ENCODE data around the gene OSBPL3. TPM values are rescaled to one million over a fixed set of nuclear protein-coding genes. Genes with fewer than 3 reads are reported as not detected.

The OSBPL3 gene
- total and polyA plus RNA-seq, 5 experiments from 2014 or later = 3.4 to 28.4 (median 5.3) TPM

- Mint-ChIP-seq H3K4me1 (peaks cover 7 to 19% (median 15%) of the 10 kb centered on the region in 4 donors), H3K27me3 (peaks cover 15 to 49% (median 38%) of the 10 kb centered on the region in 5 donors), H3K4me3 (no peak overlapping the region), H3K36me3 (no peaks in the 10 kb centered on the region), H3K9me3 (no peaks in the 10 kb centered on the region), H3K27ac (no peak overlapping the region)
- ATAC-seq = no peak
- POLR2A ChIA-PET = no interaction called here
- DNase-seq = no peak
Observed at GRCh38 chr7:24751484-24751883, 228.5 kb downstream of the OSBPL3 start.

DNA sequence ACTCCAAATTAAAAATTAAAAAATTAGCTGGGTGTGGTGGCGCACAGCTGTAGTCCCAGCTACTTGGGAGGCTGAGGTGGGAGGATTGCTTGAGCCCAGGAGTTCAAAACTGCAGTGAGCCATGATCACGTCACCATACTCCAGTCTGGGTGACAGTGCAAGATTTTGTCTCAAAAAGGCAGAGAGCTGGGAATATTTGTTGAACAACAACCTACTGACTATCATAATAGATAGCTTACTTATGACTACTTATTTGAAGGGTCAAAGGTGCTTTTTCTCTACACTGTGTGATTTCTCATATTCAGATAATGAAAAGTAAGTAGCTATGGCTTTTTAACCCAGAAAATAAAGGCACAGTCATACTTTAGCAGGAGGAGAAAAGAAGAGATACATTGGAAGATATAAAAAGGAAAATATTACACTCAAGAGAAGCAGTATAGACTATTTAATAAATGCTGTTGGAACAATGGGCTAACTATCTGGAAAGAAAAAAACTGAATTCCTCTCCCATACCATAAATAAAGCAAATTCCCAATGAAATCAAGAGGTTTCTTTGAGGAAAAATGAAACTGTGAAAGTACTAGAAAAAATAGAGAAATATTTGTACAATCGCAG, 229.4 kb downstream of the OSBPL3 start:
- POLR2A ChIA-PET = no interaction called here
- Mint-ChIP-seq H3K9me3 (no peaks in the 10 kb centered on the region), H3K4me3 (no peak overlapping the region), H3K27ac (no peak overlapping the region), H3K36me3 (no peaks in the 10 kb centered on the region), H3K4me1 (peaks cover 4 to 9% (median 6%) of the 10 kb centered on the region in 4 donors), H3K27me3 (peaks cover 10 to 41% (median 29%) of the 10 kb centered on the region in 5 donors)
- DNase-seq (no peak), ATAC-seq (no peak)

DNA sequence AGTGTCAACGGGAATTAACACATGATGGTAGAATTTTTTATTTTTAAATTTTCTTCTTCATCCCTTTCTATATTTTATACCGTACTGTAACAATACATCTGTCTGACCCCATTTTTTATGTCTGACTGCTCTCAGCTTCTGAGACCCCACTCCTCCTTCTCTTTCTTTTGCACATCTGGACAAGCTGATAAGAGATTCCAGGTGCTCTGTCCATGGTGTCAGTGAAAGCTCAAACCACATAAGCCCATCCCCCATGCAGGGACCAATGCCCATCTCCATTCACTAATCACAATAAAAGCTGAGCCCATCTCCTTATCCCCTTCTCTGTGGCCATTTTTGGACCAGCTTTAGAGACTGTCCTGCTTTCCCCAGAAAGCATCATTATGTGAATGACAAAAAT, 231.5 kb downstream of the OSBPL3 start:
- DNase-seq = no peak
- no peak overlapping the region for H3K4me3 Mint-ChIP-seq
- no peaks in the 10 kb centered on the region for H3K4me1 Mint-ChIP-seq
- peaks cover 9 to 36% (median 30%) of the 10 kb centered on the region in 5 donors for H3K27me3 Mint-ChIP-seq
- H3K9me3 Mint-ChIP-seq = no peaks in the 10 kb centered on the region
- POLR2A ChIA-PET = no interaction called here
- H3K36me3 Mint-ChIP-seq = no peaks in the 10 kb centered on the region
- no peak overlapping the region for H3K27ac Mint-ChIP-seq
- no peak for ATAC-seq

Other genes starting within 250 kb of the OSBPL3 start
- gene GSDME, start 222.7 kb downstream of the OSBPL3 start, total RNA-seq = under 1 TPM; 0.26 to 0.30 TPM
- under 1 TPM in 2 of 3 donors, not detected in 1; 0.07 to 0.23 TPM for gene GSDME, start 222.7 kb downstream of the OSBPL3 start, polyA plus RNA-seq
- 10 to 100 TPM; 56.1 to 58.0 TPM for gene CYCS, start 145.1 kb upstream of the OSBPL3 start, total RNA-seq
- gene CYCS, start 145.1 kb upstream of the OSBPL3 start, polyA plus RNA-seq = 100 to 1,000 TPM in 2 of 3 donors, 10 to 100 TPM in 1; 95.4 to 121 (median 101) TPM
- not detected for gene NPVF, start 248.3 kb upstream of the OSBPL3 start, total RNA-seq
- gene NPVF, start 248.3 kb upstream of the OSBPL3 start, polyA plus RNA-seq = not detected

All from naive thymus-derived CD8-positive, alpha-beta T cell (primary cell).